Inflammatory macrophage treated with lipopolysaccharide for 4 hours (primary cell): ENCODE data around the gene BICDL1.
"Not testable (repeated sequence)": the region's sequence is repeated elsewhere in the genome, so short reads cannot be mapped to it uniquely, and the experiment has no call there.

Source experiments
- DNase-seq: peaks from one replicate; pipeline ENCODE4 v3.0.0-alpha.2; 2020

The BICDL1 gene

DNA sequence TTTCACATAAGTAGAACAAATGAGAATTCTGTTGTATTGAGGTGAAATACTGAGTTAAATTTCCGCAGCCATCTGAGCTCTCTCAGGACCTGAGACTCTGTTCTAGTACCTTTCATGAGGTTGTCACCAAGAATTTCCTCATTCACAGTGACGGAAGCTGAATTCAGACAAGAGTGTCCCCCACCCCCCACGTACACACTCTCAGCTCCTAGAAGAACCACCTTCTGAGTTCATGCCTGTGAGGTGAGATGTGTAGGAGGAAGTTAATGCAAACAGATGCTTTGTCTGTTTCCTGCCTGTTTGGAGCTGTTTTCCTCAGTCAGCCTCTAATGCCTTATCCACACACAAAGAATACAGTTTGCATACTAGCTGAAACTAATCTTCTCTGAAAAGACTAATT is 18.2 kb downstream of the BICDL1 start:
- no peak for DNase-seq

DNA sequence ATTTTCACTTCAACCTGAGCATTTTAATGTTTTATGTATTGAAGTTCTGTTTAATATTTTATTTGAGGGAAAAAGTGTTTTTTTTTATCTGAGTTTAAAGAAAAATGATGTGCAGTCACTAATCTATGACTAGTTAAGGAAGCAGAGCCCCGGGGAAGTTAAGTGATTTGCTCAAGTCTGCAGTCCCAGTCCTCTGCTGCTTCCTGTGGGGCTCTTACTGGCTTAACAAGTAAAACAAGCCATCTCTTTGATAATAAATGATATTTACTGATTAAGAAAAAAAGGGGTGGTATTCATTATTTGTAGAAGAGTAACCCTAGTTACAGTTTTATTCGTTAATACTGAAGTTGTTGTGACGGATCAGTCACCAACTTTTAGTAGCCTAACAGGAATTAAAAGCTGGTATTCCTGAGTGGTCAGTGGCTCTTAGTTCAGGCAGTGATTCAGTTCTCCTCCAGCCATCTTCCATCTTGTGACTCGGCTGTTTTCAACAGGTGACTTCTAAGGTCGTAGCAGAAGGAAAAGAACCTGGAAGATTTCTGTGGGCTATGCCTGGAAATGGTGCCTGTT is 21.7 kb downstream of the BICDL1 start:
- DNase-seq, result no peak

DNA sequence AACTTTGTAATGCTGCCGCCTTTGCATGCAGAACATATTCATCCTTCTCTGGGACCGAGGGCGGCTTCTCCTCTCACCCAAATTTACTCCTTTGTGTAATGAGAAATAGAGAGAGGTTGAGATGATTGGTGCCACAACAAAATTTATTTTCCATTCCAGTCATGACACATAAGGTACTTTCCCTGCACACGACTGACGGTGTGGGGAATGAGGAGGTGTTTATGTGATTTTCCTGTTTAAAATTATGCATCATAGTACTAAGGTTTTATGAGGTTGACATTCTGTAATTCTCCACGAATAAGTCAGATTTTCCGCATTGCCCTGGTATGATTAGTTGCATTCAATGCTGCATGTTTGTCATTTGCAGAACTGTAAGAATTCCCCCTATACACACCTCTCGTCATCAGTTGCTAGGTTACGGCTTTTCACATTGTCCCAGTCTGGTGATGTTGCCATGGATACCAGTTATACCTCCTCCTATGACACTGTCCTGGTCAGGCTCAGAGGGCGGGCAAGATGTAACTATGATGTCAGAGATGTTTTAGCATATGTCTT is 23.1 kb downstream of the BICDL1 start:
- DNase-seq, result no peak

DNA sequence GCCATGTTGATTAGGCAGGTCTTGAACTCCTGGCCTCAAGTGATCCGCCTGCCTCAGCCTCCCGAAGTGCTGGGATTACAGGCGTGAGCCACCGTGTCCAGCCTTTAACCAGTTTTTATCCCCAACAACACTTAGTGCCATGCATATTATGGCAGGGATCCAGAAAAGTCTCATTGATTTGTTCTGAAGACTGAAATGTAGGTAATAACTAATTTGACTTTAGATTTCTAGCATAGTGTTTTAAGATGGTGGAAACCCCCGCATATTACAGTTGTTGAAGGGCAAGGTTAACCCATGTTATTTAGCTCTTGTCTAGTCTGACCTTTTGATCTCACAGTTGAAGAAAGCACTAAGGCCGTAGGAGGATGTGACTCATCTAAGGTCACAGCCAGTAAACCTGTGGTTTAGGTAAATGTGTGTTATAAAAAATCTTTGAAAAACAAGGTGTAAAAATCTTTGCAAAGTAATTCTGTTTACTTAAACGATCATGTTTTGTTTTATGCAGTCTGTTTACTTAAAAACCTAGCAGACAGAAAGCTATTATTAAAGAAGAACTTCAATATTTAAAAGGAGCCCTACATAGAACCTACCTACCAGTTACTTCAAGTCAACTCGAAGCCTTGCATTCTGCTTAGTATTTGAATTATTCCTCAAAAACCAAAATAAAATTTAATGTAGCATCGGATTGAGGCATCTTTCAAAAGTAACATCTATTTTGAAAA is 24.8 kb downstream of the BICDL1 start:
- no peak for DNase-seq

DNA sequence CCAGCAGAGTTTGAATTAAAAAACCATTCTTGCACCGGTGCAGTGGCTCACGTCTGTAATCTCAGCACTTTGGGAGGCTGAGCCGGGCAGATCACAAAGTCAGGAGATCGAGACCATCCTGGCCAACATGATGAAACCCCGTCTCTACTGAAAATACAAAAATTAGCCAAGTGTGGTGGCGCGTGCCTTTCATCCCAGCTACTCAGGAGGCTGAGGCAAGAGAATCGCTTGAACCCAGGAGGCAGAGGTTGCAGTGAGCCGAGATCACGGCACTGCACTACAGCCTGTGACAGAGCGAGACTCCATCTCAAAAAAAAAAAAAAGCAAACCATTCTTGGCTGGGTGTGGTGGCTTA is 25.3 kb downstream of the BICDL1 start:
- not testable (repeated sequence) for DNase-seq

DNA sequence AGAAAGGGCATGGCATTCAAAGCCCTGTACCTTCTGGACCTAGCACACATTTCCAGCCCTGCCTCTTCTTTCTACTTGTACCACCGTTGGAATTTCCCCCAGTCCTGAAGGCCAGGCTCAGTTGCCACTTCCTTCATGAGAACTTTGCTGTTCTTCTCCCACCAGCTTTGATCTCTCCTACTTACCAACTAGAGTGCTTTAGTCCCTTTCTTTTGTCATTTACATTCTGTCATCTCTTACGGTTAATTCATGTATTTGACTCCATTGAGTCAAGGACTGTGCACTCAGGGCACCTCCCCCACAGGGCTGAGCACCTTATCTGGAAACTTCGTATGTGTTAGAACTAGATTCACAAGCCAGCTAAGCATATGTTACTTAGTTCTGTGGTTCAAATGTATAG is 26.3 kb downstream of the BICDL1 start:
- no peak for DNase-seq

DNA sequence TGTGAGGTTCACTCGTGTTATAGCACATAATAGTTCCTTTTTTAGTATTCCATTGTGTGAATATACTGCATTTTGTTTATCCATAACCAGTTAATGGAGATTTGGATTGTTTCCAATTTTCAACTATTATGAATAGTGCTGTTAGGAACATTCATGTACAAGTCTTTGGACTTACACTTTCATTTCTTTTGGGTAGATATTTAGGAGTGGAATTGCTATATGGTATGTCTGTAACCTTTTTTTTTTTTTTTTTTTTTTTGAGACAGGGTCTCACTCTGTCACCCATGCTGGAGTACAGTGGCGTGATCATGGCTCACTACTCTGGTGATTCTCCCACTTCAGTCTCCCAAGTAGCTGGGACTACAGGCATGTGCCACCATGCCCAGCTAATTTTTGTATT is 27.2 kb downstream of the BICDL1 start:
- DNase-seq, result not testable (repeated sequence)

DNA sequence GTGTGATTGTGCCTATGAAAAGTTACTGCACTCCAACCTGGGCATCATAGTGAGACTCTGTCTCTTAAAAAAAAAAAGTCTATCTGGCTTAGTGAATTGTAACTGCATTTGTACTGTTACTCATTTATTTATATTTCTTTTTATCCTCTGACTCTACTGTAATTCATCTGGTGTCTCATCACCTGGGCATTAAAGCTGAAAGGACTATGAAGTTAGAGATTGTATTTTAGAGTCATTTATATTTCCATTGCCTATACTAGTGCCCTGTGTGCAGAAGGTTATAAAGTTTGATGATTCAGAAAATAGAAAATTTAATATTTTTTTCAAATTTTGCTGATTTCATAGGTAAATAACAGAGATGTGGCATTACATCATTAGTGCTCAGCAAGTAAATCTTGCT is 30.2 kb downstream of the BICDL1 start:
- DNase-seq, result no peak

DNA sequence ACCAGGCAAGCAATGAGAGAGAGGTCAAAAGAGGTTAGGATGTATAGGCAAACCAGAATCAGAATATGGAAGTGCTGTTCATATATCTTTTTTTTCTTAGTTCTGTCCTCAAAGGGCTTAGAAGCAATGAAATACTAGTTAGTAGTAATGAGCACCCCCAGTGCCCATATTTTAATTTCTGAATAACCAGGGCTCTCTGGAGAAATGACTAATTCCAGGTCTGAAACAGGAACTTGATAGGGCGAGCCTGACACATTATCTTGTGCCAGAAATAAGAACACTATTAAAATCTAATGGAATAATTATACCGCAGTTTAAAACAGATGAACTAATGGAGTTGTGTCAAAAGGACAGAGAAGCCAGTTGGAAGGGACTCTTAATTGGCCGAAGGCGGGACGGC is 30.9 kb downstream of the BICDL1 start:
- DNase-seq, result no peak

DNA sequence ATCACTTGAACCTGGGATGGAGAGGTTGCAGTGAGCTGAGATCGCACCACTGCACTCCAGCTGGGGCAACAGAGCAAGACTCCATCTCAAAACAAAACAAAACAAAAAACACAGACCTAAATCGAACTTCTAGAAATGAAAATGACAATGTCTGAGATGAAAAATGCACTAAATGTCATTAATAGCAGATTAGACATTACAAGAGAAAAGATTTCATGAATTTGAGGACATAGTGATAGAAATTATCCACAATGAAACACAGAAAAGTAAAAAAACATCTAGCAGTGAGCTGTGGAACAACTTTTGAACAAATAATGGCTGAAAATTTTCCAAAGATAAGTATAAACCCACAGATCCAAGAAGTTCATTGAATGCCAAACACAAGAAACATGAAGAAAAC is 35.2 kb downstream of the BICDL1 start:
- DNase-seq, result no peak

DNA sequence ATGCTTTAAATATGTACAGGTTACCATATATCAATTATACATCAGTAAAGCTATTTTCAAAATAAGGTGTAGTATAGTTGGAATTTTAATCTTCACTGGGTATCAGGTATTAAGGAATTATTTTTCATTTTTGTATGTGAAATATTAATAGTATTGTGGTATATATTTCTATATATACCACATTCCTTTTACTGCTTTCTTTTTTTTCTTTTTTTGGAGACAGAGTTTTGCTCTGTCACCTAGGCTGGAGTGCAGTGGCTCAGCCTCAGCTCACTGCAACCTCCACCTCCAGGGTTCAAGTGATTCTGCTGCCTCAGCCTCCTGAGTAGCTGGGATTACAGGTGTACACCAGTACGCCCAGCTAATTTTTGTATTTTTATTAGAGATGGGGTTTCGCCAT is 36.6 kb downstream of the BICDL1 start:
- DNase-seq, result no peak

DNA sequence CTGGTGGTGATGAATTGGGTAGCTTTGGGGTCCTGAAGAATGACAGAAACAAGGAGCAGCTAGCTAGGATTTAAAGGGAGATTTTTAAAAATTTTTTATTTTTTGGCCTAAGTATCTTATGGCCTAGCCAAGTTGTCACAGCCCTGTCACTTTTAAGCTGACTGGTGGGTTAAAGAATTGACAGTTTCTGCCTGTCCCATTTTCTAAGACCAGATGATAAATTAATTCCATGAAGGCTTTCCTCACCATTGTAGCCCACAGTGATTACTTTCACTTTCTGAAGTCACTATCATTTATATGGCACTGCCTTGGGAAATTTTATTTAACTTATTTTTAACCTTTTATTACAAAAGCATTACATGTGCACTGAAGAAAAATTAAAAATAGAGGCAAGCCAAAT is 43.2 kb downstream of the BICDL1 start:
- no peak for DNase-seq

DNA sequence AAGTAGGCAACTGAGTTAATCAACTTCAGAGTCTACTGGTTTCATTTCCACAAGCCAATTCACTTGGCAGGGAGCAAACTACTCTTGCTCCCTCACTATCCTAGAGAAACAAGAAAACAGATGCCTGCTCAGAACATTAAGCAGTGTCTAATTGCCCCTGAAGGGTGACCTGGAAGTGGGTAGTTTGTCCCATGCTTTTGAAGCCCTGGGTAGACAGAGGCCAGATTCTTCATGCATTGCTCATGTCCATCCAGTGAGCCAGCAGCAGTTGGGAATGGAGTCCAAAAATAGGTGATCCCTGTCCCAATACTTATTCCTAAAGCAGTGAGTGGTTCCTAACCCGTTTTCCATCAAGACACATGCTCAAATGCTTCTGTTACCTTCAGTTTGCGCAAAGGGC is 48.8 kb downstream of the BICDL1 start:
- DNase-seq, result no peak

DNA sequence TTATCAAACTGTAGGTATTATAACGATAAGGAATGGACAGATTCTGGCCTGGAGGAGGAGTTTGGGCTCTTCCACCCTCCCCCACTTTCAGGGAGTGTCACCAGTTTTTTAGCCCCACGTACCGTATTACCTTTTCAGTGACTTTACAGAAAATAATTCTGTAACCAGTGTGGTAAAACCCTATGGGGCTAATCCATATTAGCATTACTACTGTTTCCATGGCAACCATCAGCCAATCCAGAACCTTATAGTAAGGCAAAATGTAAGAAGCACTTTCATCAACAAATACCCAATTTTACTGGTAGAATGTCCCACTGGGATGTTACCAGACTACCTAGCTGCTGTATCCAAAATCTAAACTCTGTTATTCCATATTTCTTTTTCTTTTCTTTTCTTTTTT is 50.7 kb downstream of the BICDL1 start:
- no peak for DNase-seq

DNA sequence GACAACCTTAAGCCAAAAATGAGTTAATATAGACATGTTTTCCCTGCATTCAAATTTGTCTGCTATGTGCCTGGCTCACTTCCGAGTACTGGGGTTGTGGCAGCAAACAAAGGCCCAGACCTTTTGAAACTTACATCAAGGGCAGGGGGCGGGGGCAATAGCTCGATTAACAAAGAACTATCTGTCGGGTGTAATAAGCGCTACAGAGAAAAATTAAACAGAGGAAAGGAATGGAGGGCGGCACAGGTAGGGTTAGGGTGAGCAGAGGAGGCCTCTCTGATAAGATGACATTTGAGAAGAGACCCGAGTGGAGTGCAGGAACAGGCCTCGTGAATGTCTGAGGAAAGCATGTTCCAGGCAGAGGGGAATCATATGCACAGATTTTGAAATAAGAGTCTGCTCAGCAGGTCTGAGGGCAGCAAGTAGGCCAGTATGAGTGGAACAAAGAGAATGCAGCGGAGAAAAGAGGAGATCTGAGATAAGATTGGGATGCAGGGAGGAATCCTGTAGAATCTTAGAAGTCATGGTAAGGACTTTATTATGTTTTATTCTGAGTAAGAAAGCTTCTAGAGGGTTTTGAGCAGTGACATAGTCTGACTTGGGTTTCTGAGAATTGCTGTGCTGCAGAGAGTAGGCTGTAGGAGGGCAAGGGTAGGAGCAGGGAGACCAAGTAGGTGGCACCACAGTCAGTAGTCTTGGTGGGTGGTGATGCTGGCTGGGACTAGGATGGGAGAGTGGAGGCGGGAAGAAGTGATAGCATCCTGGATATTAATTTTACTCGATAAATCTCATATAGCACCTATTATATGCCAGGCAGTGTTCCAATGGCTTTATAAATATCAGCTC is 52.6 kb downstream of the BICDL1 start:
- no peak for DNase-seq

DNA sequence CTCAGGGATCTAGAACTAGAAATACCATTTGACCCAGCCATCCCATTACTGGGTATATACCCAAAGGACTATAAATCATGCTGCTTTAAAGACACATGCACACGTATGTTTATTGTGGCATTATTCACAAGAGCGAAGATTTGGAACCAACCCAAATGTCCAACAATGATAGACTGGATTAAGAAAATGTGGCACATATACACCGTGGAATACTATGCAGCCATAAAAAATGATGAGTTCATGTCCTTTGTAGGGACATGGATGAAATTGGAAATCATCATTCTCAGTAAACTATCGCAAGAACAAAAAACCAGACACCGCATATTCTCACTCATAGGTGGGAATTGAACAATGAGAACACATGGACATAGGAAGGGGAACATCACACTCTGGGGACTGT is 56.3 kb downstream of the BICDL1 start:
- not testable (repeated sequence) for DNase-seq

DNA sequence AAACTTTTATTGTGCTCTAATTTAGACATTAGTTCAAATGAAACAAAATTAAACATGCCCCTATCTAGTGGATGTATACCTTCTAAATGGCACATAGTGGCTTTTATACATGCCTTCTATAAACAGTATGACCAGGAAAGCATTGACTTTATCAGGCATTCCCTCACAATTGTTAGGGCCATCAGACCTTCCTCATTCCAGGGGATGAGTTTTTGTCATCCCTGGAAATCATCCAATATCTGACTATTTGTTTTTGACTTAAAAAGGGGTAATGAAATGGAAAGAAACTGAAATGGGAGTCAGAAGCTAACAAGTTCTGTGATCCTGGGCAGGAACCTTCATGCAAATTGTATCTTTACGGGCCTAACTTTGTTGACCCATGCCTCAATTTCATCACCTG is 58.0 kb downstream of the BICDL1 start:
- DNase-seq, result no peak

DNA sequence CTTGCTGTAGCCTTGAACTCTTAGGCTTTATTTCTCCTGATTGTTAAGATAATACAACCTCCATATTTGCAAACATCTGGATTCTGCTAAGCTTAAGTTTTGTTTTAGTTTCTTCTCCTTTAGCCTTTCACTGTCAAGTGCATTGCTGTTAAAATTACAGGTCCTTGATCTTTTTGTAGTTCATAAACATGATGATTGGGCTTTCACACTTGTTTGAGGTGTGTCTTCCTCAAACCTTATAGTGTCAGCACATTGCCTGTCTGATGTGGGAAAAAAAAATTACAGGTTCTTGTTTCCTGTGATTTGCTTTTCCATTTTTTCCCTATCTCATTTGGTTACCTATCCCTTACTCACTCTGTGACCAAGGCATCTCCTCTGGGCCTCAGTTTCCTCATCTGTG is 59.2 kb downstream of the BICDL1 start:
- DNase-seq, result no peak

DNA sequence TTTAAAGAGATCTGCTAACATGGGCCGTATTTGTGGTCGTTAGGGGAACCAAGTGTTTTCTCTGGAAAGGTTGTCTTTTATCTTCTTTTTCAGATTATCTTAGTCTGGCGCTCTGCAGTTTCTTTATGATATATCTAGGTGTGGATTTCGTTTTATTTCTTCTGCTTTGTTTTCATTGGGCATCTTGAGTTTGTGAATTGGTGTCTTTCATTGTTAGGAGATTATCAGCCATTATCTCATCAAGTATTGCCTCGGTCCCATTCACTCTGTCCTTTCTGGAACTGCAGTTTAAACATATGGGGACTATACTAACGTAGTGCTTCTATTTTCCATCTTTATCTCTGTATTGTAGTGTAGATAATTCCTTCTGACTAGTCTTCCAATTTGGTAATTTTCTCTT is 60.4 kb downstream of the BICDL1 start:
- no peak for DNase-seq

DNA sequence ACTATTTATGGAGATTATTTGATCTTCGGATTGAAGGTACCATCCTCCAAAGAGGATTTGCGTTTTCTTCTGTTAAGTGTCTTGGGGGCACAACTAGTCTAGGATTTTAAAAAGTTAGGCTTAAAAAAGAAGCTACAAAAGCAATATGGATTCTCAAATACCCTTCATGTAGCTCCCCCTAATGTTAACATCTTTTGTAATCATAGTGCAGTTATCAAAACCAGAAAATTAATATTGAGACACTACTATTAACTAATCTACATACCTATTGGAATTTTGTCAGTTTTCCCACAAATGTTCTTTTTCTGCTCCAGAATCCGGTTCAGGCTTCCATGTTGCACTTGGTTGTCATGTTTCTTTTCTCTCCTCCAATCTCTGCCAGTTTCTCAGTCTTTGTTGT is 62.5 kb downstream of the BICDL1 start:
- DNase-seq, result no peak

DNA sequence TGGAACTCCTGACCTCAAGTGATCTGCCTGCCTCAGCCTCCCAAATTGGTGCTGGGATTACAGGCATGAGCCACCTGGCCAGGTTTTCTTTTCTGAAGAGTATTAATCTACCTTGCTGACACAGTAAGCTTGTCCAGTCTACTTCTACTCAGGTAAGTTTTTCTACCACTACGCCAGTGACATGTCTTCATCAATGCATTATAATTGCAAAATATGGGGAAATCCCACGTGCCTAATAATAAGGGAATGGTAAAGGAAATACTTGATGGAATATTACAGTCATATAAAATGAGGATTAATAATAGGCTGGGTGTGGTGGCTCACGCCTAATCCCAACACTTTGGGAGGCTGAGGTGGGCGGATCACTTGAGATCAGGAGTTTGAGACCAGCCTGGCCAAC is 65.3 kb downstream of the BICDL1 start:
- DNase-seq, result no peak

DNA sequence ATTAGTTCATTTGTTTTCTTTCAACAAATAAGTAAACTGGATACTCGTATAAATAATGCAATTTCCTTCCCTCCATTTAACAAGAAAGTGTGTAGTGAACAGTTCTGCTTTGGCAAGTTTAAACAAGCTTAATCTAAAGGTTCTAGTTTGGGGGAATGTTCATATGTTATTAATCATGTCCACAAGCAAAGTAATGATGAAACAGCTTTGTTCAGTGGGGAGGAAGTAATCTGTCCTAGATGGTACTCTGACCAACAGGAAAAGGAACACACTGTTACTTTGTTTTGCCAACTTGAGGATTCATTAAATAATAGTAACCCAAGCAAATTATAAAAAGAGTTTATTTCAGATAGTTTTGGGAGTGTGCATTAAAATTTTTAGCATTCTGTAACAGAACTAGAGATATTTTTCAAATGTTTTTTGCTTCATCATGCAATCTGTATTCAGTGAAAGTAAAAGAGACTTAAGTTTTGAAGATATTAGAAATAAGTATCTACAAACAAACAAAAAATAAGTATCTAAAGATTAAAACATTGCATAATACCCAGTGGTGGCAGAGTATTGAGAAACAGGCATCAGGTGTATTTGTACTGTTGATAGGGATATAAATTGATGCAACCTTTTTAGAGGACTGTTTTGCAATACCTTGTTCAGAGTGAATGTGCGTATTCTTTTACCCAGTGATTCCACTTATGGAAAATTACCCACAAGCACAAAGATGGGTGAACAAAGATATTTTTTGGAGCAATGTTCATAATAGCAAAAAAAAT is 66.4 kb downstream of the BICDL1 start:
- peak; percentile 41 for DNase-seq

DNA sequence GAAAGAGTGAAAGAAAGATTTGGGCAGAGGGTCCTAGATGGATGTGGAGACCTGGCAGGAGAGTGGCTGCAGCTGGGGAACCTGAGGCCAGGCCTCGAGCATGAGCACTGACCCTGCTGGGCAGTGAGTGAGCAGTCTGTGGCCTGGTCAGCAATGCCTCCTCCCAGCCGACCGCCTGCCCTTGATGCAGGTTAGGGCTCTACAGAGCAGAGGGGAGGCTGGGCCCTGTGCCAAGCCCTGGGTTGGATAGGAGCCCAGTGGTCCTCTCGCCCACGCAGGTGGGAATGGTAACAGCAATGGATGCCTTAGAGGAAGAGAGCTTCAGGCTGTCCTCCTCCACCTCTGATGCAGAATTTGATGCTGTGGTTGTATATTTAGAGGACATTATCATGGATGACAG is 67.7 kb downstream of the BICDL1 start:
- DNase-seq, result no peak
